GM12873 (cell line): ENCODE results near the gene CD101.

Source experiments
- CTCF ChIP-seq: IDR thresholded peaks from 2 replicates; pipeline ENCODE4 v1.5.1; 2012; ENCODE audit warnings: low read depth, mild to moderate bottlenecking, moderate library complexity, low read length, control low read depth; ENCODE audit not compliant: insufficient read depth; ENCODE audit errors: missing control alignments

Gene CD101

GRCh38 chr1:116997066-116997465, 4.5 kb upstream of the CD101 start:
- no peak for TF ChIP-seq CTCF

- no peak for TF ChIP-seq CTCF
These were observed 3.9 kb upstream of the CD101 start for GRCh38 chr1:116997636-116998035.

- TF ChIP-seq CTCF = no peak
These were observed 2.0 kb upstream of the CD101 start for GRCh38 chr1:116999596-116999995.

GRCh38 chr1:117000142-117000541, 1.4 kb upstream of the CD101 start:
- TF ChIP-seq CTCF = no peak

- TF ChIP-seq CTCF = no peak
These were observed 1.8 kb downstream of the CD101 start for GRCh38 chr1:117003223-117003875.

GRCh38 chr1:117007719-117008013, 6.1 kb downstream of the CD101 start:
- TF ChIP-seq CTCF = no peak

GRCh38 chr1:117008656-117009055, 7.1 kb downstream of the CD101 start:
- no peak for TF ChIP-seq CTCF
